GM18526 (cell line): ENCODE results near the gene PCGF3.
A peak's percentile ranks its signal among the peaks of the same experiment; 100 is the strongest.

Experiments used
- POLR2A ChIP-seq: IDR thresholded peaks from 3 replicates; pipeline ENCODE4 v1.6.1; 2011; ENCODE audit not compliant: insufficient read length; ENCODE audit errors: extremely low read depth

PCGF3 gene, protein sequence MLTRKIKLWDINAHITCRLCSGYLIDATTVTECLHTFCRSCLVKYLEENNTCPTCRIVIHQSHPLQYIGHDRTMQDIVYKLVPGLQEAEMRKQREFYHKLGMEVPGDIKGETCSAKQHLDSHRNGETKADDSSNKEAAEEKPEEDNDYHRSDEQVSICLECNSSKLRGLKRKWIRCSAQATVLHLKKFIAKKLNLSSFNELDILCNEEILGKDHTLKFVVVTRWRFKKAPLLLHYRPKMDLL

DNA sequence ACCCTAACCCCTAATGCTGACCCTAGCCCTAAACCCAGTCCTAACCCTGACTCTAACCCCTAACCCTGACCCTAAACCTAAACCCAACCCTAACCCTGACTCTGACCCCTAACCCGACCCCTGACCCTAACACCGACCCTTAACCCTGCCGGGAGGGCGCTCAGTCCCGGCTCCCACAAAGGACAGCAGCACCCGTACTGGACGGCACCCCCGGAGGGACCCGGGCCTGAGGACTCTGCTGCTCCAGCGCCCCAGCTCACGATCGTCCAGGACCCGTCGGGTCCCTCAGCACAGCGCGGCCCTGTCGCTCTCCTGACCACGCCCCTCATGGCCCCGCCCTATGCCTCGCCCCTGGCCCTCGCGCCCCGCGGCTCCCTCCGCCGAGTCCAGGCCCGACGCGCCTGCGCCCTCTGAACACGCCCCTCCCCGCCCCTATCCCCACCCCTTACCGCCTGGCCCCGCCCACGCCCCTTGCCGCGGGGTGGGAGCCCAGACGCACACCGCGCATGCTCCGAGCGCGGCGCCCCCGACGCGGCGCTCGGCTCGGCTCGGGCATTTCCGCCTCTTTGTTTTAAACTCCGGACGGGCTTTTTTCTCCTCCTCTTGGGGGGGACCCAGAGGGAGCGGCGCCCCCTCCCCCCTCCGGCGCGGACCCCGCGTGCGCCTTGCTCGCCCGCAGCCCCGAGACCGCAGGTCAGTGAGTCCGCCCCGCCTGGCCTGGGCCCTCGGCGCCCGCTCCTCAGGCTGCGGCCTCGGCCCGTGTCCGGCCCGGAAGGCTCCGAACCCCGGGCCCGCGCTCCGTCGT lies at the start of gene PCGF3:
TSS of gene PCGF3 (plus strand) at position 555 of the 805 bp plus-strand sequence. CDS start 27,849 bp downstream, outside the sequence.
- TF ChIP-seq POLR2A: peak; percentile 48

DNA sequence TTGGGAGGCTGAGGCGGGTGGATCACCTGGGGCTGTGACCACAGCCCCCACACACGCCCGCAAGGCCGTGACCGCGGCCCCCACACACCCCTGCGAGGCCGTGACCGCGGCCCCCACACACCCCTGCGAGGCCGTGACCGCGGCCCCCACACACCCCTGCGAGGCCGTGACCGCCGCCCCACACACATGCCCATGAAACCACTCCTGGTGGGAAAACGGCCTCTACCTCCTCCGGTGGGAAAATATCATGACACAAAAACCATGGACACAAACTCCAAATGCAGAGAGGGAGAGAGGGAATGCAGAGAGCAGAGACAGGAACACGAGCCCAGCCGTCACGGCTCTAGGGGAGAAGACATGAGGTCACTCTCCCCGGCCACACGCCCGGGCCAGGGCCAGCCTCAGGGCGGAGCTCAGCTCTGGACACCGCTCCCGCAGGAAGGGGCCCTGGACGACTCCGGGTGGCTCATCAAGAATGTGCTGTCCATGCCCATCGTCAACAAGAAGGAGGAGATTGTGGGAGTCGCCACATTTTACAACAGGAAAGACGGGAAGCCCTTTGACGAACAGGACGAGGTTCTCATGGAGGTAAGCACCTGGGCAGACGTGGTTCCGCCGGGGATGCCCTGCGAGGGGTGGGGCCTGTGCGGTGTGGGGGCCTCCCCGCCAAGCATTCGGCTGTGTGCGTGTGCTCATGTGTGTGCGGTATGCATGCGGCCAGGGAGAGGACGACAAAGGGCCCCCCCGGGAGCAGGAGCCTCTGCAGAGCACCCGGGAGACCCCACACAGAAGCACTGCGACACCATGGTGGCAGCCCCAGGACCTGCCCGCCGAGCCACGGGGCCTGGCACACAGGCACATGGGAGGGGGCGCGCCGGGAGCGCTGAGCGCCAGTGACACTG lies 48.9 kb upstream of the PCGF3 start:
- TF ChIP-seq POLR2A: no peak

DNA sequence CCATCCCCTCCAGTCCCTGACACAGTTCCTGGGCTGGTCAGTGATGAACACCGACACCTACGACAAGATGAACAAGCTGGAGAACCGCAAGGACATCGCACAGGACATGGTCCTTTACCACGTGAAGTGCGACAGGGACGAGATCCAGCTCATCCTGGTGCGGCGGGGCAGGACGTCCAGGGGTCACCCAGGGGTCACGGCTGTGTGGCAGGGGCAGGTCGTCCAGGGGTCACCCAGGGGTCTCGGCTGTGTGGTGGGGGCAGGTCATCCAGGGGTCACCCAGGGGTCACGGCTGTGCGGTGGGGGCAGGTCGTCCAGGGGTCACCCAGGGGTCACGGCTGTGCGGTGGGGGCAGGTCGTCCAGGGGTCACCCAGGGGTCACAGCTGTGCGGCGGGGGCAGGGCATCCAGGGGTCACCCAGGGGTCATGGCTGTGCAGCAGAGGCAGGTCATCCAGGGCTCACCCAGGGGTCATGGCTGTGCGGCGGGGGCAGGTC lies 48.2 kb upstream of the PCGF3 start:
- TF ChIP-seq POLR2A: no peak

DNA sequence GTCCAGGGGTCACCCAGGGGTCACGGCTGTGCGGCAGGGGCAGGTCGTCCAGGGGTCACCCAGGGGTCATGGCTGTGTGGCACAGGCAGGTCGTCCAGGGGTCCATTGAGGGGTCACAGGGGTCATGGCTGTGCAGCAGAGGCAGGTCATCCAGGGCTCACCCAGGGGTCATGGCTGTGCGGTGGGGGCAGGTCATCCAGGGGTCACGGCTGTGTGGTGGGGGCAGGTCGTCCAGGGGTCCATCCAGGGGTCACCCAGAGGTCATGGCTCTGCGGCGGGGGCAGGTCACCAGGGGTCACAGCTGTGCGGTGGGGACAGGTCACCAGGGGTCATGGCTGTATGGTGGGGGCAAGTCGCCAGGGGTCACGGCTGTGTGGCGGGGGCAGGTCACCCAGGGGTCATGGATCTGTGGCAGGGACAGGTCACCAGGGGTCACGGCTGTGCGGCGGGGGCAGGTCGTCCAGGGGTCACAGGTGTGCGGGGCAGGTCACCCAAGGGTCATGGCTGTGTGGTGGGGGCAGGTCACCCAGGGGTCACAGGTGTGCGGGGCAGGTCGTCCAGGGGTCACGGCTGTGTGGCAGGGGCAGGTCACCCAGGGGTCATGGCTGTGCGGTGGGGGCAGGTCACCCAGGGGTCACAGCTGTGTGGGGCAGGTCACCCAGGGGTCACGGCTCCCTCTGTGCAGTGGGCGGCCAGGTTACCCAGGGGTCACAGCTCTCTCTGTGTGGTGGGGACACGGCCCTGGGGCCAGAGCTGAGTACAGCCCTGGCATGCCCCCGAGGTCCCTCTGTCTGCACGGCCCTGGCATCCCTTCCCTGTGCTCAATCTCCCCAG lies 47.6 kb upstream of the PCGF3 start:
- no peak for TF ChIP-seq POLR2A

DNA sequence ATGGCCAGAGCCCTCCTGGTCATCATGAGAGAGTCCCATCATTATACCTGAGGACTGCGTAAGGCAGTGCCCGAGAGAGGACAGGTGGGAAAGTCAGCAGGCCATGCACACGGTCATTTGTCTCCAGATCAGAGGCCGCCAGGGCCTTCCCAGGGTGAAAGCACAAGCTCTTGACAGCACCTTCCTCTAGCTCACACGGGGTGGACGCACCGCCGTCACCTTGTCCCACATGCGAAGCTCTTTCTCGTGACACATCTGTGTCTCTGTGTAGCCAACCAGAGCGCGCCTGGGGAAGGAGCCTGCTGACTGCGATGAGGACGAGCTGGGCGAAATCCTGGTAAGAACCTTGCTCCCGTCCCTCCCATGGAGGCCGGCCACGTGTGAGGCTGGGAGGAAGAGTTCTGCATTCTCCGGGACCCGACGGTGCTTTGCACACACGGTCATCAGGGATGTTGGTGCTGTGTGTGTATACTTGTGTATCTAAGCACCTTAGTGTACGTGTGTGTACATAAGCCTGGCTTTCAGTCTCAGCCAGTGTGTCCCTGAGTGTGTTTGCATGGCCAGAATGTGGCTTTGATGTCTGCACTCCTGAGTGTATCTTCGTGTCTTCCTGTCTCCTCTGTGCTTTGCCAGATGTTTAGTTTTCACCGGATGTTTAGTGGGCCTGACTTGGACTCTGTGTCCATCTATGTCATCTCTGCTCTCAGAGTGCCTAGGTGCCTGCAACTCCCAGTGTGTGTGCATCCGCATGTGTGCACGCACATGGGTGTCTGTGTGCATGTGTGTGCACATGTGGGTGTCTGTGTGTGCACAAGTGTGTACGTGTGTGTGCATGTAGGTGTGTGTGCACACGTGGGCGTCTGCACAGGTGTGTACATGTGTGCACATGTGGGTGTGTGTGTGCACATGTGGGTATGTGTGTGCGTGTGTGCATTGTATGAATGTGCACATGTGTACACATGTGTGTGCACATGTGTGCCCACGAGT lies 46.7 kb upstream of the PCGF3 start:
- no peak for TF ChIP-seq POLR2A

DNA sequence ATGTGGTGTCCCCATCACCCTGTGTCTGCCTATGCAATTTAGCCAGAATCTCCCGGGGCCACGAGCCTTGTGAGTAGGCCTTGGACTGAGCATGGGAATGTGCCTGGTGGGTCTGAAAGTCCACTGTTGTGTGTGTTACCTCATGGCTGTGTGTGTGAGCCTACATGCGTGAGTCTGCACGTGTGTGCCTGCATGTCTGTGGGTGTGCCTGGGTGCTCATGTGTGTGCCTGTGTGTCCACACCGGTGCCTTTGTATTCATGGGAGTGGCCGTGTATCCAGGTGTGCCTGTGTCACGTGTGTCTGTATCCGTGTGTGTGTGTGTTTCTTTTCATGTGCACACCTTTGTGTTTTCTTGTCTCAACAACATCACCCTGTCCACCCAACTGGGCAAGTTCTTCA lies 45.8 kb upstream of the PCGF3 start:
- no peak for TF ChIP-seq POLR2A

DNA sequence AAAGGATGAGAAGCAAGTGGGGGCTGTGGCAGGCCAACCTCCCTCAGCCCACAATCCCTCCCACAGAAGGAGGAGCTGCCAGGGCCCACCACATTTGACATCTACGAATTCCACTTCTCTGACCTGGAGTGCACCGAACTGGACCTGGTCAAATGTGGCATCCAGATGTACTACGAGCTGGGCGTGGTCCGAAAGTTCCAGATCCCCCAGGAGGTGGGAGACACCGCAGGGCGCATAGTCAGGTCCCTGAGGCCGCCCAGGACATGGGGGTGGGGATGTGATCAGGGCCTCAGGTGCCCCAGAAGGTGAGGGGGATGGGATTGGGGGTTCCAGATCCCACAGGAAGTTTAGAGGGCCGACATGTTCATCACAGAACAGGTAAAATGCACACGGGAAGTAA lies 45.2 kb upstream of the PCGF3 start:
- TF ChIP-seq POLR2A: no peak

DNA sequence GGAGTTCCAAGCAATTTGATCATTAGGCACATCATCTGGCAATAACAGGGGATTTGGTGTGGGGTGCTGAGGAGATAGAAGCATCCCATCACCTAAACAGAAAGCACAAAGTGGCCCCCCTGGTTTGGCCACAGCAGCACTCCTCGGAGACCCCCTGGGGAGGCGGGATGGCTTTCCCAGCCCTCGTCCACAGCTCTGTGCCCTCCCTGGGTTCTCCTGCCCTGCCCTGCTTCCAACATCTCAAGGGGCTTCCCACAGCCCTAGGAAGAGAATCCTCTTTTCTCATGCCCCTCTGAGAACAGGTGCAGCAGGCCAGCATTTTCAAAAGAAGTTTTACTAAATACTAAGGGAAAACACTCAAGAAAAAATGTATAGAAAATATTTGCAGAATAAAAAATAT lies 44.4 kb upstream of the PCGF3 start:
- no peak for TF ChIP-seq POLR2A

DNA sequence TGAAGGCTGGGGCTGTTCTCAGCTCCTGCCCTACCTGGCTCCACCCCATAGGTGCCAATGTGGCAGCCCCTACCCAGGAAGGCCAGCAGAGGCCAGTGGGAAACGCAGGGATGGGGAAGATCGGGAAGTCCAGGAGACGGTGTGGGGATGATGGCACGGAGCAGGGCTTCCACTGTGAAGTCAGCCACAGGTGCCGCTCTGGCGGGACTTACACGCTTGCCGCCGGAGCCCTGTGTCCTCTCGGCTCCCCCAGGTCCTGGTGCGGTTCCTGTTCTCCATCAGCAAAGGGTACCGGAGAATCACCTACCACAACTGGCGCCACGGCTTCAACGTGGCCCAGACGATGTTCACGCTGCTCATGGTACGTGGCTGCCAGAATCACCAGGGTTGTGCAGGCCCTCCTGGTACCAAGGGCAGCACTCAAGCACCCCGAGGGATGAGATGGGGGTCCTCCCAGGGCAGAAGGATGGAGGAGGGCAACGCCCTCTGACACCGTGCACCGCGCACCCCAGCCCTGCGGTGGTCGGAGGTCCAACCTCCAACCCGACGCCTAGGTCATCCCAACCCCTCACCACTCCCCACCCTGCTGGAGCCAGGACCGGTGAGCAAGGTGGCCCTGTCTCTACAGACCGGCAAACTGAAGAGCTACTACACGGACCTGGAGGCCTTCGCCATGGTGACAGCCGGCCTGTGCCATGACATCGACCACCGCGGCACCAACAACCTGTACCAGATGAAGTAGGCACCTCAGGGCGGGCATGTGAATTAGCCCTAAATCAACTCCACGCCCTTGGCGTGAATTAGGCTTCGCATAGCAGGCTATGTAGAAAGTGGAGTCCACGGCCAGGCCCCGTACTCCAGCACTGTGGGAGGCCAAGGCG lies 43.5 kb upstream of the PCGF3 start:
- no peak for TF ChIP-seq POLR2A

DNA sequence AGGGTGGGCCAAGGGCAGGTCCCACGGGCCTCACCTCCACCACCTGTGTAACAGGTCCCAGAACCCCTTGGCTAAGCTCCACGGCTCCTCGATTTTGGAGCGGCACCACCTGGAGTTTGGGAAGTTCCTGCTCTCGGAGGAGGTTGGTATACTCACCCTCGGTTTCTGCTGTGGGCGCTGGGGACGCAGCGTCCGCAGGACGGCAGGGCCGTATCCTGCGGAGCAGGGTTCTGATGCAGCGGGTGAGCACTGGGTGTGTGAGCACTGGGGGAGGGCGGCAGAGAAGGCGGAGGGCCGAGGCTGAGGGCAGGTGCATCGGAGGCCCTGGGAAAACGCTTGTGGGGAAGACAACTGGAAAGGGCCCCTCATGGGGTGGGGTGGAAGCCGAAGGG lies 42.6 kb upstream of the PCGF3 start:
- no peak for TF ChIP-seq POLR2A

DNA sequence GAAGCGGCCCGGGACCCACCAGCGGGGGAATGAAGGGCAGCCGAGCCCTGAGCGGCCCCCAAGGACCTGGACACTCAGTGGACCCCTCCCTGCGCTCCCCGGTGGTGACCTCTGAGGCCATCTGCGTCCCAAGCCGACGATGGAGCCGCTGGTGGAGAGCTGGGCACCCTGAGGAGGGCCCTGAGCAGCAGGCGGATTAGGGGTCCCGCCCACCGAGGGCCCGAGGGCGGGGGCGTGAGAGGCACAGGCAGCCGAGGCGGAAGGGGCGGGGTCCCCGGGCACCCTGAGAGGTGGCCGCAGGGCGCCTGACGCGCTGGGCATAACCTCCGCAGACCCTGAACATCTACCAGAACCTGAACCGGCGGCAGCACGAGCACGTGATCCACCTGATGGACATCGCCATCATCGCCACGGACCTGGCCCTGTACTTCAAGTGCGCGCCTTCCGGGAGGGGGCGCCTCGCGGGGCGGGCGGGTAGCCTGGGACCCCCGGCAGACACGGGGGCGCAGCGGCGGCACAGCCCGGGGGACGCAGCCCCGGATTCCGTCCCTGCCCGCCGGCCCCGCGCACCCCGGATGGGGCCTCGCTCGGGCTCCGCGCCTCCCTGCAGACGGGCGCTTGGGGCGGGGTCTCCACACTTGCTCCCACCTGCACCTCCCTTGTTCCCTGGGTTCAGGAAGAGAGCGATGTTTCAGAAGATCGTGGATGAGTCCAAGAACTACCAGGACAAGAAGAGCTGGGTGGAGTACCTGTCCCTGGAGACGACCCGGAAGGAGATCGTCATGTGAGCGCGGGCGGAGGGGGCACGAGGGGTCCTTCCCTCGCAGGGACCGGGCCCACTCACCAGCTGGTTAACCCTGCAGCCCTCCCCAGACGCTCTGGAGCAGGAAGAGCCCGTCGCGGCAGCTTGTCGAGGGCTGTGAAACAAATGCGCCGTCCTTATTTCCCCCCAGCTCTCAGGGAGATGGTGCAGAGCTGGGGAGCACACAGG lies 41.9 kb upstream of the PCGF3 start:
- peak; percentile 42 for TF ChIP-seq POLR2A
